HepG2 (cell line): ENCODE data around the gene RAB40C. TPM values are rescaled to one million over a fixed set of nuclear protein-coding genes. Genes with fewer than 3 reads are reported as not detected.

ENCODE experiments used
- ATF7 ChIP-seq, 2 experiments: fragments of 450-650 bp in 1 of 2; sonication (generic) in 1 of 2; formaldehyde crosslinking in 1 of 2; IDR thresholded peaks; 2 replicates each; pipeline versions ENCODE4 v1.4.0 to v1.6.1; 2016 to 2020; ENCODE audit warnings: antibody characterized with exemption in 1 of 2, mild to moderate bottlenecking in 1 of 2, missing genetic modification reagents in 1 of 2
- GATAD2A ChIP-seq: IDR thresholded peaks from 2 replicates; pipeline ENCODE4 v1.6.1; 2016
- KLF16 ChIP-seq, 2 experiments: sonication (generic) in 1 of 2; formaldehyde crosslinking in 1 of 2; IDR thresholded peaks; 2 replicates each; pipeline versions ENCODE4 v1.6.1 to v1.8.0; 2016 to 2023; ENCODE audit warnings: missing genetic modification reagents in 2 of 2, missing compliant biosample characterization in 1 of 2
- NFRKB ChIP-seq: fragments of 450-650 bp; IDR thresholded peaks from 2 replicates; pipeline ENCODE4 v1.6.1; 2017
- REPIN1 ChIP-seq: sonication (generic); formaldehyde crosslinking; IDR thresholded peaks from 2 replicates; pipeline ENCODE4 v1.8.0; 2022; ENCODE audit warnings: missing genetic modification reagents, low read depth, mild to moderate bottlenecking, borderline replicate concordance
- SOX13 ChIP-seq, 3 experiments: fragments of 450-650 bp in 1 of 3; sonication (generic) in 1 of 3; formaldehyde crosslinking in 1 of 3; IDR thresholded peaks in 2 of 3; conservative IDR thresholded peaks in 1 of 3; 2 replicates each; pipeline versions ENCODE4 v1.5.0 to v1.6.1; 2016 to 2020; ENCODE audit warnings: antibody characterized with exemption in 1 of 3, mild to moderate bottlenecking in 1 of 3, missing compliant biosample characterization in 1 of 3, missing genetic modification reagents in 1 of 3, moderate library complexity in 1 of 3
- SRSF1 ChIP-seq: fragments of 200-400 bp; formaldehyde crosslinking; optimal IDR thresholded peaks from 2 replicates; pipeline ENCODE3; 2017; ENCODE audit warnings: mild to moderate bottlenecking, low read depth, low read length, moderate library complexity
- TGIF2 ChIP-seq: IDR thresholded peaks from 2 replicates; pipeline ENCODE4 v1.6.1; 2016; ENCODE audit warnings: control low read depth, missing compliant biosample characterization
- ZBTB38 ChIP-seq: sonication (generic); formaldehyde crosslinking; IDR thresholded peaks from 2 replicates; pipeline ENCODE4 v1.5.1; 2020; ENCODE audit warnings: mild to moderate bottlenecking, missing genetic modification reagents
- ZNF687 ChIP-seq: sonication (generic); formaldehyde crosslinking; IDR thresholded peaks from 2 replicates; pipeline ENCODE4 v1.5.1; 2020; ENCODE audit warnings: mild to moderate bottlenecking, missing genetic modification reagents, moderate library complexity
- polyA plus RNA-seq, 8 experiments: library from polyadenylated mRNA; depleted of rRNA in 3 of 8; stranded (reverse) in 7 of 8; unstranded in 1 of 8; fragments of >200 nt; fragmentation: Illumina TruSeq in 4 of 8; extraction: Trizol in 4 of 8; gene quantifications; 2 replicates each; pipeline versions ENCODE4 v1.2.1 to v1.2.3, GENCODE V29; 2011 to 2016; ENCODE audit warnings: low read depth in 4 of 8, missing spikeins in 1 of 8, mixed read lengths in 1 of 8; ENCODE audit not compliant: insufficient read depth in 1 of 8
- total RNA-seq, 5 experiments: library from RNA; depleted of rRNA; stranded (reverse); fragments of >200 nt; fragmentation: Illumina TruSeq; extraction: Trizol; gene quantifications; 2 replicates each; pipeline ENCODE4 v1.2.3, GENCODE V29; 2016; ENCODE audit warnings: low read depth in 1 of 5
- TF ChIP-seq, protein P1 (sequence below): sonication (generic); formaldehyde crosslinking; IDR thresholded peaks from 2 replicates; pipeline ENCODE4 v1.4.0; 2020; ENCODE audit warnings: missing genetic modification reagents
- TF ChIP-seq, protein P2 (sequence below): sonication (generic); formaldehyde crosslinking; IDR thresholded peaks from 2 replicates; pipeline ENCODE4 v1.8.0; 2022; ENCODE audit warnings: mild to moderate bottlenecking, missing genetic modification reagents, moderate library complexity
- TF ChIP-seq, protein P3 (sequence below): sonication (generic); formaldehyde crosslinking; IDR thresholded peaks from 2 replicates; pipeline ENCODE4 v1.4.0; 2020; ENCODE audit warnings: mild to moderate bottlenecking, missing genetic modification reagents
- TF ChIP-seq, protein P4 (sequence below): sonication (generic); formaldehyde crosslinking; IDR thresholded peaks from 2 replicates; pipeline ENCODE4 v1.4.0; 2020; ENCODE audit warnings: missing genetic modification reagents
- TF ChIP-seq, protein P5 (sequence below): sonication (generic); formaldehyde crosslinking; IDR thresholded peaks from 2 replicates; pipeline ENCODE4 v1.4.0; 2020; ENCODE audit warnings: missing genetic modification reagents, mild to moderate bottlenecking, borderline replicate concordance

The RAB40C gene
- total and polyA plus RNA-seq, 2 of the 13 experiments (the other 11 are each of a cell fraction or from before 2014, with no cell fraction given) = 7.7 to 11.5 TPM

GRCh38 chr16:578870-579405 is 10.9 kb upstream of the RAB40C start (continued):
- TF ChIP-seq, protein P1, sequence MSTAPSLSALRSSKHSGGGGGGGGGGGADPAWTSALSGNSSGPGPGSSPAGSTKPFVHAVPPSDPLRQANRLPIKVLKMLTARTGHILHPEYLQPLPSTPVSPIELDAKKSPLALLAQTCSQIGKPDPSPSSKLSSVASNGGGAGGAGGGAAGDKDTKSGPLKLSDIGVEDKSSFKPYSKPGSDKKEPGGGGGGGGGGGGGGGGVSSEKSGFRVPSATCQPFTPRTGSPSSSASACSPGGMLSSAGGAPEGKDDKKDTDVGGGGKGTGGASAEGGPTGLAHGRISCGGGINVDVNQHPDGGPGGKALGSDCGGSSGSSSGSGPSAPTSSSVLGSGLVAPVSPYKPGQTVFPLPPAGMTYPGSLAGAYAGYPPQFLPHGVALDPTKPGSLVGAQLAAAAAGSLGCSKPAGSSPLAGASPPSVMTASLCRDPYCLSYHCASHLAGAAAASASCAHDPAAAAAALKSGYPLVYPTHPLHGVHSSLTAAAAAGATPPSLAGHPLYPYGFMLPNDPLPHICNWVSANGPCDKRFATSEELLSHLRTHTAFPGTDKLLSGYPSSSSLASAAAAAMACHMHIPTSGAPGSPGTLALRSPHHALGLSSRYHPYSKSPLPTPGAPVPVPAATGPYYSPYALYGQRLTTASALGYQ = no peak
- TF ChIP-seq, protein P2, sequence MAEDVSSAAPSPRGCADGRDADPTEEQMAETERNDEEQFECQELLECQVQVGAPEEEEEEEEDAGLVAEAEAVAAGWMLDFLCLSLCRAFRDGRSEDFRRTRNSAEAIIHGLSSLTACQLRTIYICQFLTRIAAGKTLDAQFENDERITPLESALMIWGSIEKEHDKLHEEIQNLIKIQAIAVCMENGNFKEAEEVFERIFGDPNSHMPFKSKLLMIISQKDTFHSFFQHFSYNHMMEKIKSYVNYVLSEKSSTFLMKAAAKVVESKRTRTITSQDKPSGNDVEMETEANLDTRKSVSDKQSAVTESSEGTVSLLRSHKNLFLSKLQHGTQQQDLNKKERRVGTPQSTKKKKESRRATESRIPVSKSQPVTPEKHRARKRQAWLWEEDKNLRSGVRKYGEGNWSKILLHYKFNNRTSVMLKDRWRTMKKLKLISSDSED (CRISPR knock-in tag) = no peak
- TF ChIP-seq KLF16 (CRISPR knock-in tag; IDR thresholded peaks at IDR 0.05) (peak in 1 of 2 experiments; percentile 39; a peak in 1 of 4 replicates), NFRKB (no peak), SRSF1 (peak; percentile 37), ZBTB38 (CRISPR knock-in tag) (peak; percentile 87), GATAD2A (CRISPR knock-in tag) (peak; percentile 51; the same call in 1 of the 2 replicates), REPIN1 (peak; percentile 47; the same call in 1 of the 2 replicates), TGIF2 (CRISPR knock-in tag) (no peak), ATF7 (IDR thresholded peaks at IDR 0.05) (no peak), ATF7 (CRISPR knock-in tag; IDR thresholded peaks at IDR 0.05) (no peak), SOX13 (IDR thresholded peaks at IDR 0.05) (no peak), SOX13 (CRISPR knock-in tag; conservative IDR thresholded peaks at IDR 0.05 in 1 of 2, IDR thresholded peaks at IDR 0.05 in 1 of 2) (peak in 1 of 2 experiments; percentile 22; a peak in 1 of 4 replicates), ZNF687 (peak; percentile 83)
- TF ChIP-seq, protein P3, sequence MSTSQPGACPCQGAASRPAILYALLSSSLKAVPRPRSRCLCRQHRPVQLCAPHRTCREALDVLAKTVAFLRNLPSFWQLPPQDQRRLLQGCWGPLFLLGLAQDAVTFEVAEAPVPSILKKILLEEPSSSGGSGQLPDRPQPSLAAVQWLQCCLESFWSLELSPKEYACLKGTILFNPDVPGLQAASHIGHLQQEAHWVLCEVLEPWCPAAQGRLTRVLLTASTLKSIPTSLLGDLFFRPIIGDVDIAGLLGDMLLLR (CRISPR knock-in tag) = peak; percentile 47; the same call in 1 of the 2 replicates
- TF ChIP-seq, protein P4, sequence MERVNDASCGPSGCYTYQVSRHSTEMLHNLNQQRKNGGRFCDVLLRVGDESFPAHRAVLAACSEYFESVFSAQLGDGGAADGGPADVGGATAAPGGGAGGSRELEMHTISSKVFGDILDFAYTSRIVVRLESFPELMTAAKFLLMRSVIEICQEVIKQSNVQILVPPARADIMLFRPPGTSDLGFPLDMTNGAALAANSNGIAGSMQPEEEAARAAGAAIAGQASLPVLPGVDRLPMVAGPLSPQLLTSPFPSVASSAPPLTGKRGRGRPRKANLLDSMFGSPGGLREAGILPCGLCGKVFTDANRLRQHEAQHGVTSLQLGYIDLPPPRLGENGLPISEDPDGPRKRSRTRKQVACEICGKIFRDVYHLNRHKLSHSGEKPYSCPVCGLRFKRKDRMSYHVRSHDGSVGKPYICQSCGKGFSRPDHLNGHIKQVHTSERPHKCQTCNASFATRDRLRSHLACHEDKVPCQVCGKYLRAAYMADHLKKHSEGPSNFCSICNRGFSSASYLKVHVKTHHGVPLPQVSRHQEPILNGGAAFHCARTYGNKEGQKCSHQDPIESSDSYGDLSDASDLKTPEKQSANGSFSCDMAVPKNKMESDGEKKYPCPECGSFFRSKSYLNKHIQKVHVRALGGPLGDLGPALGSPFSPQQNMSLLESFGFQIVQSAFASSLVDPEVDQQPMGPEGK = peak; percentile 85
- TF ChIP-seq, protein P5, sequence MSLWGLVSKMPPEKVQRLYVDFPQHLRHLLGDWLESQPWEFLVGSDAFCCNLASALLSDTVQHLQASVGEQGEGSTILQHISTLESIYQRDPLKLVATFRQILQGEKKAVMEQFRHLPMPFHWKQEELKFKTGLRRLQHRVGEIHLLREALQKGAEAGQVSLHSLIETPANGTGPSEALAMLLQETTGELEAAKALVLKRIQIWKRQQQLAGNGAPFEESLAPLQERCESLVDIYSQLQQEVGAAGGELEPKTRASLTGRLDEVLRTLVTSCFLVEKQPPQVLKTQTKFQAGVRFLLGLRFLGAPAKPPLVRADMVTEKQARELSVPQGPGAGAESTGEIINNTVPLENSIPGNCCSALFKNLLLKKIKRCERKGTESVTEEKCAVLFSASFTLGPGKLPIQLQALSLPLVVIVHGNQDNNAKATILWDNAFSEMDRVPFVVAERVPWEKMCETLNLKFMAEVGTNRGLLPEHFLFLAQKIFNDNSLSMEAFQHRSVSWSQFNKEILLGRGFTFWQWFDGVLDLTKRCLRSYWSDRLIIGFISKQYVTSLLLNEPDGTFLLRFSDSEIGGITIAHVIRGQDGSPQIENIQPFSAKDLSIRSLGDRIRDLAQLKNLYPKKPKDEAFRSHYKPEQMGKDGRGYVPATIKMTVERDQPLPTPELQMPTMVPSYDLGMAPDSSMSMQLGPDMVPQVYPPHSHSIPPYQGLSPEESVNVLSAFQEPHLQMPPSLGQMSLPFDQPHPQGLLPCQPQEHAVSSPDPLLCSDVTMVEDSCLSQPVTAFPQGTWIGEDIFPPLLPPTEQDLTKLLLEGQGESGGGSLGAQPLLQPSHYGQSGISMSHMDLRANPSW (CRISPR knock-in tag) = no peak
